Measurements from ENCODE around the gene FAAP20. TPM values are rescaled to one million over a fixed set of nuclear protein-coding genes. Genes with fewer than 3 reads are reported as not detected.

Gene FAAP20
- total and polyA plus RNA-seq, 10 of the 15 experiments (the other 5 are each of a cell fraction or from before 2014, with no cell fraction given), result 0.79 to 91.8 (median 20.9) TPM

- no peak overlapping the region for H3K27ac ChIP-seq (ENCODE audit: control insufficient read depth, insufficient read depth)
- DNase-seq (ENCODE audit: low read depth, low spot score) (no peak), ATAC-seq (no peak), FAIRE-seq (no peak)
- no peak overlapping the region for H3K4me3 ChIP-seq
- H3K9me3 ChIP-seq (replicated peaks; ENCODE audit: control insufficient read depth, insufficient read depth, low read length), result no peaks in the 10 kb centered on the region
- H3K36me3 ChIP-seq (ENCODE audit: control insufficient read depth in 2 of 2, insufficient read depth in 2 of 2, low read length in 1 of 2), result peaks cover 0 to 5% of the 10 kb centered on the region in 2 experiments; a peak in 2 of 4 replicates
- RAD21 ChIA-PET (ENCODE audit: unreplicated experiment), result no interaction called here
- intact Hi-C loops (cut with micrococcal nuclease; ENCODE audit: unreplicated experiment), result loop anchor here (10.0 kb wide), 1 partner anchor 56 kb away; no protein-coding TSS in a partner anchor
- POLR2A ChIA-PET, result no interaction called here
- in situ Hi-C loops (cut with MboI), result no loop called here
- no peaks in the 10 kb centered on the region for H3K27me3 ChIP-seq (replicated peaks in 1 of 2; ENCODE audit: control insufficient read depth in 2 of 2, insufficient read depth in 2 of 2, low read length in 1 of 2)
- no peak overlapping the region for H3K4me2 ChIP-seq (ENCODE audit: control insufficient read depth, insufficient read depth)
- no peaks in the 10 kb centered on the region for H4K20me1 ChIP-seq (ENCODE audit: control insufficient read depth, insufficient read depth)
- BruUV-seq (replicated peaks), result no TSS peak
- H3K79me2 ChIP-seq (ENCODE audit: control insufficient read depth, insufficient read depth, low read length), result peaks cover 24% of the 10 kb centered on the region
- H3K4me1 ChIP-seq (ENCODE audit: control insufficient read depth, insufficient read depth, low read length), result peaks cover 15% of the 10 kb centered on the region
- no peak overlapping the region for H2AFZ ChIP-seq (ENCODE audit: control insufficient read depth, low read depth, low read length)
- SMC1A ChIA-PET (ENCODE audit: uncharacterized antibody, unreplicated experiment), result no interaction called here
- 86% methylated on average over 6 of the region's 6 CpGs for WGBS (ENCODE audit: insufficient coverage, insufficient replicate concordance, low lambda C conversion rate, missing lambda C conversion rate)
- H3K9ac ChIP-seq (ENCODE audit: control insufficient read depth, insufficient read depth, low read length), result no peak overlapping the region
- CTCF ChIA-PET, result no interaction called here
- TF ChIP-seq ZNF217 (IDR thresholded peaks at IDR 0.05) (no peak), DPF2 (IDR thresholded peaks at IDR 0.05) (no peak), GABPA (IDR thresholded peaks at IDR 0.05; ENCODE audit: low read depth) (no peak), TARDBP (IDR thresholded peaks at IDR 0.05; ENCODE audit: borderline replicate concordance) (no peak), CTCF (IDR thresholded peaks at IDR 0.05 in 2 of 3, conservative IDR thresholded peaks at IDR 0.05 in 1 of 3; ENCODE audit: control insufficient read depth in 2 of 3, extremely low read depth in 1 of 3, insufficient read depth in 1 of 3, low read depth in 3 of 3, low read length in 3 of 3) (no peak), ZZZ3 (IDR thresholded peaks at IDR 0.05; ENCODE audit: control insufficient read depth, insufficient read length, low read depth) (no peak), NKRF (conservative IDR thresholded peaks at IDR 0.05) (no peak), POLR2AphosphoS2 (IDR thresholded peaks at IDR 0.05; ENCODE audit: low read depth, low read length) (no peak), WRNIP1 (IDR thresholded peaks at IDR 0.05; ENCODE audit: borderline replicate concordance, low read depth, low read length) (no peak), CBX3 (IDR thresholded peaks at IDR 0.05; ENCODE audit: borderline replicate concordance, low read depth) (no peak), ZBTB40 (IDR thresholded peaks at IDR 0.05; ENCODE audit: borderline replicate concordance) (no peak), SMAD1 (IDR thresholded peaks at IDR 0.05; ENCODE audit: low read depth, partially characterized antibody) (no peak), BHLHE40 (IDR thresholded peaks at IDR 0.05; ENCODE audit: borderline replicate concordance in 1 of 2, low read depth in 2 of 2, low read length in 1 of 2) (no peak), SPI1 (IDR thresholded peaks at IDR 0.05; ENCODE audit: borderline replicate concordance, insufficient read depth, low read depth, low read length) (no peak), SREBF1 (IDR thresholded peaks at IDR 0.05; ENCODE audit: low read length) (no peak)
Observed at GRCh38 chr1:2239013-2239370, 44.4 kb upstream of the FAAP20 start.

All from GM12878 (cell line).